Measurements from ENCODE around the gene ZDHHC3.

- TF ChIP-seq, protein P1, sequence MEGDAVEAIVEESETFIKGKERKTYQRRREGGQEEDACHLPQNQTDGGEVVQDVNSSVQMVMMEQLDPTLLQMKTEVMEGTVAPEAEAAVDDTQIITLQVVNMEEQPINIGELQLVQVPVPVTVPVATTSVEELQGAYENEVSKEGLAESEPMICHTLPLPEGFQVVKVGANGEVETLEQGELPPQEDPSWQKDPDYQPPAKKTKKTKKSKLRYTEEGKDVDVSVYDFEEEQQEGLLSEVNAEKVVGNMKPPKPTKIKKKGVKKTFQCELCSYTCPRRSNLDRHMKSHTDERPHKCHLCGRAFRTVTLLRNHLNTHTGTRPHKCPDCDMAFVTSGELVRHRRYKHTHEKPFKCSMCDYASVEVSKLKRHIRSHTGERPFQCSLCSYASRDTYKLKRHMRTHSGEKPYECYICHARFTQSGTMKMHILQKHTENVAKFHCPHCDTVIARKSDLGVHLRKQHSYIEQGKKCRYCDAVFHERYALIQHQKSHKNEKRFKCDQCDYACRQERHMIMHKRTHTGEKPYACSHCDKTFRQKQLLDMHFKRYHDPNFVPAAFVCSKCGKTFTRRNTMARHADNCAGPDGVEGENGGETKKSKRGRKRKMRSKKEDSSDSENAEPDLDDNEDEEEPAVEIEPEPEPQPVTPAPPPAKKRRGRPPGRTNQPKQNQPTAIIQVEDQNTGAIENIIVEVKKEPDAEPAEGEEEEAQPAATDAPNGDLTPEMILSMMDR (conservative IDR thresholded peaks at IDR 0.05; ENCODE audit: low read length): no peak
- TF ChIP-seq EZH2phosphoT487 (IDR thresholded peaks at IDR 0.05; ENCODE audit: borderline replicate concordance): no peak
Observed at GRCh38 chr3:44885618-44886017, 90.4 kb downstream of the ZDHHC3 start.

Measured in Loucy (cell line).